Neural progenitor cell (in vitro differentiated cells): Measurements from ENCODE around the gene FXYD7. TPM values are rescaled to one million over a fixed set of nuclear protein-coding genes. Genes with fewer than 3 reads are reported as not detected.
"Not testable (repeated sequence)": the region's sequence is repeated elsewhere in the genome, so short reads cannot be mapped to it uniquely, and the experiment has no call there.

Experiments used
- DNase-seq: peaks from one replicate; pipeline ENCODE4 v3.0.0-alpha.2; 2016; ENCODE audit warnings: low spot score
- H2AFZ ChIP-seq: fragments of 200-600 bp; sonication (generic); replicated peaks from 2 replicates; pipeline ENCODE4 v1.6.1; 2016; ENCODE audit warnings: antibody characterized with exemption
- H3F3A ChIP-seq: fragments of 200-600 bp; sonication (generic); 2 replicates; pipeline ENCODE4 v1.6.1; 2016; ENCODE audit warnings: antibody characterized with exemption, low read depth
- H3K27ac ChIP-seq: fragments of 200-600 bp; sonication (generic); 2 replicates; pipeline ENCODE4 v1.5.1; 2016; ENCODE audit warnings: mild to moderate bottlenecking
- H3K27me3 ChIP-seq: fragments of 200-600 bp; sonication (generic); 2 replicates; pipeline ENCODE4 v1.6.1; 2016; ENCODE audit warnings: mild to moderate bottlenecking, moderate library complexity
- H3K36me3 ChIP-seq: fragments of 200-600 bp; sonication (generic); 2 replicates; pipeline ENCODE4 v1.5.1; 2016
- H3K4me1 ChIP-seq: fragments of 200-600 bp; sonication (generic); 2 replicates; pipeline ENCODE4 v1.6.1; 2016; ENCODE audit warnings: mixed run types
- H3K4me2 ChIP-seq: fragments of 200-600 bp; sonication (generic); 2 replicates; pipeline ENCODE4 v1.6.1; 2016
- H3K4me3 ChIP-seq: fragments of 200-600 bp; sonication (generic); 2 replicates; pipeline ENCODE4 v1.5.1; 2016
- H3K79me2 ChIP-seq: fragments of 200-600 bp; sonication (generic); 2 replicates; pipeline ENCODE4 v1.6.1; 2016; ENCODE audit warnings: low read depth
- H3K9ac ChIP-seq: fragments of 200-600 bp; sonication (generic); 2 replicates; pipeline ENCODE4 v1.6.1; 2016
- H3K9me3 ChIP-seq: fragments of 200-600 bp; sonication (generic); 2 replicates; pipeline ENCODE4 v1.5.1; 2016; ENCODE audit warnings: low read depth
- H4K20me1 ChIP-seq: fragments of 200-600 bp; sonication (generic); 2 replicates; pipeline ENCODE4 v1.6.1; 2016; ENCODE audit warnings: low read depth
- H3K27ac Mint-ChIP-seq: 3 replicates; pipeline ENCODE4 v1.8.0; 2021; ENCODE audit warnings: mixed read lengths
- H3K27me3 Mint-ChIP-seq: 2 replicates; pipeline ENCODE4 v1.8.0; 2022; ENCODE audit warnings: low read depth, mild to moderate bottlenecking, inconsistent platforms, moderate library complexity, mixed read lengths; ENCODE audit not compliant: insufficient read depth
- H3K36me3 Mint-ChIP-seq: 3 replicates; pipeline ENCODE4 v1.8.0; 2021; ENCODE audit warnings: mixed read lengths
- H3K4me1 Mint-ChIP-seq: 3 replicates; pipeline ENCODE4 v1.8.0; 2021; ENCODE audit warnings: mixed read lengths
- H3K4me3 Mint-ChIP-seq: 3 replicates; pipeline ENCODE4 v1.8.0; 2021; ENCODE audit warnings: mild to moderate bottlenecking, moderate library complexity, mixed read lengths
- H3K9me3 Mint-ChIP-seq: 3 replicates; pipeline ENCODE4 v1.8.0; 2020; ENCODE audit warnings: mixed read lengths
- EZH2 ChIP-seq: fragments of 200-600 bp; sonication (generic); IDR thresholded peaks from 2 replicates; pipeline ENCODE4 v1.6.1; 2017; ENCODE audit warnings: antibody characterized with exemption, mild to moderate bottlenecking, moderate library complexity
- EZH2phosphoT487 ChIP-seq: fragments of 200-600 bp; sonication (generic); IDR thresholded peaks from 2 replicates; pipeline ENCODE4 v1.6.1; 2017; ENCODE audit warnings: antibody characterized with exemption
- total RNA-seq: library from RNA; depleted of rRNA; stranded (reverse); fragments of >200 nt; gene quantifications from 2 replicates; pipeline ENCODE4 v1.2.3, GENCODE V29; 2015; ENCODE audit warnings: low replicate concordance
- TF ChIP-seq, protein P1 (sequence below): fragments of 200-600 bp; sonication (generic); IDR thresholded peaks from 2 replicates; pipeline ENCODE4 v1.5.1; 2017; ENCODE audit warnings: antibody characterized with exemption, mild to moderate bottlenecking

The FXYD7 gene
- total RNA-seq, 1 donor from 2014 or later = 0.13 TPM

DNA sequence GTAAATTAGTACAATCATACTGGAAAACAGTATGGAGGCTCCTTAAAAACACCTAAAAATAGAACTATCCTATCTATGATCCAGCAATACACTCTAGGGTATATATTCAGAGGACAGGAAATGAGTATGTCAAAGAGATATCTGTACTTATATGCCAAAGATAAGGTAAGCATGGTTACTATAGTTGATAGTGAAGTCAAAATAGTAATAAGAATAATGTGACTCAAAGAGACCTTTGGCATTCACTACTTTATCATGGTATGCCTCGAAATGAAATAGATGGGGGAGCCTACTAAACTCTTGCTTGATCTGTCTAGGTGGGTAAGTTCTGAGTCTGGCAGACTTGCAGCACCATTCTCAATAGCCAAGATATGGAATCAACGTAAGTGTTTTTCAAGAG is 41.8 kb downstream of the FXYD7 start:
- Mint-ChIP-seq H3K27ac (no peak overlapping the region), H3K27me3 (peaks cover 4% of the 10 kb centered on the region), H3K36me3 (no peaks in the 10 kb centered on the region), H3K4me1 (no peaks in the 10 kb centered on the region), H3K4me3 (no peak overlapping the region), H3K9me3 (peaks cover 6% of the 10 kb centered on the region)
- Histone ChIP-seq H2AFZ (no peak overlapping the region), H3K36me3 (no peaks in the 10 kb centered on the region), H3K9ac (no peak overlapping the region), H3K27ac (no peak overlapping the region), H3K79me2 (no peaks in the 10 kb centered on the region), H3K27me3 (no peaks in the 10 kb centered on the region), H4K20me1 (no peaks in the 10 kb centered on the region), H3K4me3 (no peak overlapping the region), H3K4me1 (no peaks in the 10 kb centered on the region), H3K4me2 (no peak overlapping the region), H3K9me3 (no peaks in the 10 kb centered on the region), H3F3A (no peaks in the 10 kb centered on the region)
- no peak for DNase-seq
- TF ChIP-seq EZH2 (no peak), EZH2phosphoT487 (no peak)
- TF ChIP-seq, protein P1, sequence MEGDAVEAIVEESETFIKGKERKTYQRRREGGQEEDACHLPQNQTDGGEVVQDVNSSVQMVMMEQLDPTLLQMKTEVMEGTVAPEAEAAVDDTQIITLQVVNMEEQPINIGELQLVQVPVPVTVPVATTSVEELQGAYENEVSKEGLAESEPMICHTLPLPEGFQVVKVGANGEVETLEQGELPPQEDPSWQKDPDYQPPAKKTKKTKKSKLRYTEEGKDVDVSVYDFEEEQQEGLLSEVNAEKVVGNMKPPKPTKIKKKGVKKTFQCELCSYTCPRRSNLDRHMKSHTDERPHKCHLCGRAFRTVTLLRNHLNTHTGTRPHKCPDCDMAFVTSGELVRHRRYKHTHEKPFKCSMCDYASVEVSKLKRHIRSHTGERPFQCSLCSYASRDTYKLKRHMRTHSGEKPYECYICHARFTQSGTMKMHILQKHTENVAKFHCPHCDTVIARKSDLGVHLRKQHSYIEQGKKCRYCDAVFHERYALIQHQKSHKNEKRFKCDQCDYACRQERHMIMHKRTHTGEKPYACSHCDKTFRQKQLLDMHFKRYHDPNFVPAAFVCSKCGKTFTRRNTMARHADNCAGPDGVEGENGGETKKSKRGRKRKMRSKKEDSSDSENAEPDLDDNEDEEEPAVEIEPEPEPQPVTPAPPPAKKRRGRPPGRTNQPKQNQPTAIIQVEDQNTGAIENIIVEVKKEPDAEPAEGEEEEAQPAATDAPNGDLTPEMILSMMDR = no peak

DNA sequence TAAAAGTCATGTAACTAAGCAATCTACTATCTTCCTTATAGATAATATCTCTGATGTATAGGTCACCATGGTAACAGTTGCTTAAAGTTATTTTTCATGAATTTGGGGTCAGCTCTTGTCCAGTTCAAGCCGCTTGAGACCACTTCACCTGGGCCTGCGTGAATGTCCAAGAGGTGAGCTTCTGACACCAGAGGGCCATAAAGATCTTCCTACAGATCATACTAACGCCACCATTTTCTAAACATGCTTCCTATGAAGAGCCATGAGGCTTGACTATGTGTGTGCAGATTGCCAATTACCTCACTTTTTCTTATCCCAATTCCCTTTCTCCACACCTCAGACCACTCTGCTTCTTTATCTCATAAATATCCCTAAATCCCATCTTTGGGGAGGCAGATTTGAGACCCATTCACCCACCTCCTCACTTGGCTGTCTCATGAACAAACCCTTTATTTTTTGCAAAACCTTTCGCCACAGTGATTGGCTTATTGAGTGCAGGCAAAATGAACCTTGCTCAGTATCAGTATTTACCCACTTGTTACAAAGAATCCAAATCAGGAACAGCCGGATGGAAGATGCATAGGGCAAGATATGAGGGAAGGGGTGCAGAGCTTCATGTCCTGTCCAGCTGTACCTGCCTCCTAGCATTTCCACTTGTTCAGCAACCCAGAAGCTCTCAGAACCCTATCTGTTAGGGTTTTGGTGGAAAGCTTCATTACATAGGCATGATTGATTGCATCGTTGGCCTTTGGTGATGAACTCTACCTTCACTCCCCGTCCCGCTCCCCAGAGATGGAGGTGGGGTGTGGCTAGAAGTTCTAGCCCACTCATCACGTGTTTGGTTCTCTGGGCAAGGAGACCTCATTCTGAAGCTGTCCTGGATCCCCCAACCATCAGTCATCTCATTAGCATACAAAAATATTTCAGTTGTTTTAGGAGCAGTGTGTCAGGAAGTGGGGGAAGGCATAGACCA is 51.2 kb downstream of the FXYD7 start:
- H2AFZ ChIP-seq = no peak overlapping the region
- no peaks in the 10 kb centered on the region for H3K36me3 ChIP-seq
- no peak overlapping the region for H3K4me3 ChIP-seq
- Mint-ChIP-seq H3K4me3 (no peak overlapping the region), H3K4me1 (no peaks in the 10 kb centered on the region), H3K36me3 (no peaks in the 10 kb centered on the region), H3K9me3 (no peaks in the 10 kb centered on the region), H3K27ac (no peak overlapping the region), H3K27me3 (peaks cover 8% of the 10 kb centered on the region)
- no peaks in the 10 kb centered on the region for H3F3A ChIP-seq
- H4K20me1 ChIP-seq = no peaks in the 10 kb centered on the region
- DNase-seq = no peak
- no peak overlapping the region for H3K27ac ChIP-seq
- no peaks in the 10 kb centered on the region for H3K4me1 ChIP-seq
- no peak overlapping the region for H3K4me2 ChIP-seq
- no peaks in the 10 kb centered on the region for H3K9me3 ChIP-seq
- TF ChIP-seq EZH2phosphoT487 = no peak
- no peak for TF ChIP-seq EZH2
- TF ChIP-seq, protein P1 = no peak
- H3K27me3 ChIP-seq = no peaks in the 10 kb centered on the region
- H3K9ac ChIP-seq = no peak overlapping the region
- H3K79me2 ChIP-seq = no peaks in the 10 kb centered on the region

DNA sequence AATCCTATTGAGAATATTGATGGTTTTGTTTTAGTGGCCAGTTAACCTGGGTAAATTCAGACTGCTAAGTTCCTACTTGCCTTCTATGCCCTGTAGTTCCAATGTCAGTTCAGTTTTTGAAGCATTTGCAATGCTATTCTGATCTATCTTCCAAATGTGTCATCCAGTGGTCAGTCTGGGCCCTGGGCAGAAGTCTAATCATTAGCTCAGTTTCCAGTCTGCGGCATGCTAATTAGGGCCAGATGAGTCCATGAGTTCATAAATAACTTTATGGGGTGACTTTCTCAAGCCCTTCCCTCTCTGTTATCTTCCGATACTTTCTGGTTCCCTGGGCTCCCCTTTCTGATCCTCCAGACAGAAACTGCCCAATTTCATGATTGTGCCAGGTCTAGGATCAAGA is 52.8 kb downstream of the FXYD7 start:
- Histone ChIP-seq H3F3A (no peaks in the 10 kb centered on the region), H3K4me3 (no peak overlapping the region), H4K20me1 (no peaks in the 10 kb centered on the region), H2AFZ (no peak overlapping the region), H3K27ac (no peak overlapping the region), H3K4me1 (no peaks in the 10 kb centered on the region), H3K9ac (no peak overlapping the region), H3K4me2 (no peak overlapping the region), H3K9me3 (no peaks in the 10 kb centered on the region), H3K27me3 (no peaks in the 10 kb centered on the region), H3K79me2 (no peaks in the 10 kb centered on the region), H3K36me3 (no peaks in the 10 kb centered on the region)
- Mint-ChIP-seq H3K4me1 (no peaks in the 10 kb centered on the region), H3K36me3 (no peaks in the 10 kb centered on the region), H3K27ac (no peak overlapping the region), H3K9me3 (no peaks in the 10 kb centered on the region), H3K27me3 (peaks cover 6% of the 10 kb centered on the region), H3K4me3 (no peak overlapping the region)
- TF ChIP-seq EZH2phosphoT487 (no peak), EZH2 (no peak)
- TF ChIP-seq, protein P1 = no peak
- no peak for DNase-seq

DNA sequence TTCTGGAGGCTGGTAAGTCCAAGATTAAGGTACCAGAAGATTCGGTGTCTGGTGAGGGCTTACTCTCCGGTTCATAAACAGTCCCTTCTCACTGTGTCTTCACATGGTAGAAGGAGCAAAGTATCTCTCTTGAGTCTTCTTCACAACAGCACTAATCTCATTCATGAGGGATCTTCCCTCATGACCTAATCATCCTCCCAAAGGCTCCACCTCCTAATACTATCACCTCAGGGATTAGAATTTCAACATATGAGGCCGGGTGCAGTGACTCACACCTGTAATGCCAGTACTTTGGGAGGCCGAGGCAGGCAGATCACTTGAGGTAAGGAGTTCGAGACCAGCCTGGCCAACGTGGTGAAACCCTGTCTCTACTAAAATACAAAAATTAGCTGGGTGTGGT is 53.8 kb downstream of the FXYD7 start:
- not testable (repeated sequence) for H3K4me1 ChIP-seq, DNase-seq, H3K36me3 Mint-ChIP-seq, H3K27me3 Mint-ChIP-seq, H4K20me1 ChIP-seq, H3K4me2 ChIP-seq, H3K27ac ChIP-seq, H3K4me3 Mint-ChIP-seq, H3K4me3 ChIP-seq, H3K27me3 ChIP-seq, H3K27ac Mint-ChIP-seq, H3F3A ChIP-seq, H2AFZ ChIP-seq, H3K79me2 ChIP-seq, H3K9me3 ChIP-seq, H3K9me3 Mint-ChIP-seq, H3K9ac ChIP-seq, H3K36me3 ChIP-seq, H3K4me1 Mint-ChIP-seq
